ENCODE measurements around the gene ACTMAP. TPM values are rescaled to one million over a fixed set of nuclear protein-coding genes. Genes with fewer than 3 reads are reported as not detected.

The ACTMAP gene
- total RNA-seq, 1 experiment from 2014 or later = 16.8 TPM

DNA sequence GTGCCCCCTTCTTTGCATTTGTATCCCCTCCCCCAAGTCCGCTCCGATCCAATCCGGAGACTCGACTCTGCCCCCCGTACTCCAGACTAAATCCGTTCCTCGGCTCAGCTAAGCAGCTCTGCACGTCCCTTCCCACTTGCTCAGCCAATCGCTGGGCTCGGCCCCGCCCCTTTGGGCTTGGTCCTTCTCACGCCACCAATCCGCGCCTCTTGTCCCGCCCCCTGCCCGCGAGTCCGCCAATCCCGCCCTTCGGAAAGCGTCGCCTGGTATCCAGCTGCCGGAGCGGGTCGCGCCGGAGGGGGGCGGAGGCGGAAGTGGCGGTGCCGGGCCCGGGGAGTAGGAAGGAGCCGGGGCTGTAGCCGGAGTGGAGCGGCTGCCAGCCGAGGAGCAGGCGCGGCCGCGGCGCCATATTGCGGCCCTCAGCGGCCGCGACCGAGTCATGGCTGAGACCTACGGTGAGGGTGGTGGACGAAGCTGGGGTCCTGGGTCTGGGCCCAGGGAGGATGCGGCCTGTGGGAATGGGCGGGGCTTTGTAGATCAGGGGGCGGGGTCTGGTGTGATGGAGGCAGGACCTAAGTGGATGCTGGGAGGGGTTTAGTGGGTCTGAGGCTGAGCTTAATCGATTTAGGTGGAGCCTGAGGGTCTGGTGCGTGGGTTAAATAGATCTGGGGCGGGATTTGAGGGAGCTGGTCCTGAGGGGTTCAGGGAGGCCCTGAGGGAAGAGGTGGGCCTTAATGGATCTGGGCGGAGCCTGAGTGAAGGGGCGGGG lies 27.8 kb upstream of the ACTMAP start, which contains the start of gene RAB4B (continued):
- TF ChIP-seq EGR1 (IDR thresholded peaks at IDR 0.05; ENCODE audit: low read depth) = peak; percentile 57; the same call in 1 of the 2 replicates
- TF ChIP-seq ELF1 (IDR thresholded peaks at IDR 0.05; ENCODE audit: borderline replicate concordance, low read depth) = peak; percentile 95
- no peak for TF ChIP-seq CBX3 (IDR thresholded peaks at IDR 0.05; ENCODE audit: low read depth)
- TF ChIP-seq EZH2 (IDR thresholded peaks at IDR 0.05) = no peak
- TF ChIP-seq FOSL1 (IDR thresholded peaks at IDR 0.05; ENCODE audit: low read depth) = no peak

DNA sequence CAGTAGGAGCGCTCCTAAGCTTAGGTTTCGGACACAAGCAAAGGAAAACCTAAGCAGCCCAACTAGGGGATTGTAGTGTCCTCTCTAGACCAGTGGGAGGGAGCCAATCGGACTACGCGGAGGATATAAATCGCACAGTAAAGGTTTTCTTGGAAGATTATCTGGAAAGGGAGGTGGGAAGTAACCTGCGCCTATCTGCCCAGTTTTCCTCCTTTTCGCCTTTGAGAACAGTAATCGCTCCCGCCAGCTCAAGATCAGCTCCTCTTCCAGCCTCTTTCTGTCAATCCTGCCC lies 27.3 kb upstream of the ACTMAP start:
- no peaks in the 10 kb centered on the region for H3K9me3 ChIP-seq (ENCODE audit: control insufficient read depth in 1 of 2, insufficient read depth in 1 of 2, low read depth in 1 of 2, low read length in 2 of 2)
- ChIA-PET RAD21 (ENCODE audit: low non-redundant PET in 1 of 2, low total read pairs in 2 of 2, uncharacterized antibody in 2 of 2, unreplicated experiment in 2 of 2) (interaction anchor here (0.7 to 1.4 kb wide), 4 partner anchors 11 to 286 kb away, joined by 3 to 6 read pairs (median 4); no protein-coding TSS in a partner anchor), CTCF (interaction anchor here (0.9 to 2.4 kb wide), 8 partner anchors 16 to 143 kb away, joined by 3 to 17 read pairs (median 5); partner anchors contain the start of genes ACTMAP, EGLN2 and SNRPA), POLR2A (interaction anchor here (0.6 to 3.1 kb wide), 11 partner anchors 8 to 450 kb away, joined by 3 to 24 read pairs (median 4); partner anchors contain the start of genes ACTMAP, COQ8B, EGLN2 and ITPKC)
- BruUV-seq (replicated peaks) = TSS peak; percentile 96
- H3K4me1 ChIP-seq (ENCODE audit: control insufficient read depth in 1 of 2, insufficient read depth in 2 of 2, low read length in 2 of 2) = peaks cover 15 to 34% of the 10 kb centered on the region in 2 experiments
- peak overlapping the region; percentile 66 for H3K9ac ChIP-seq (ENCODE audit: low read length)
- DNase-seq (ENCODE audit: low read depth, low spot score) (no peak), ATAC-seq (no peak)
- intact Hi-C loops (cut with micrococcal nuclease) = no loop called here
- peak overlapping the region; percentile 92 for H3K27ac ChIP-seq (ENCODE audit: low read depth, low read length)
- no peaks in the 10 kb centered on the region for H3K27me3 ChIP-seq (ENCODE audit: insufficient read depth, low read length)
- no peaks in the 10 kb centered on the region for H3K9me2 ChIP-seq (ENCODE audit: insufficient read depth)
- no peaks in the 10 kb centered on the region for H4K20me1 ChIP-seq (ENCODE audit: insufficient read depth)
- H3K36me3 ChIP-seq (ENCODE audit: control insufficient read depth in 1 of 2, insufficient read depth in 2 of 2, low read length in 2 of 2) = no peaks in the 10 kb centered on the region
- H3K4me3 ChIP-seq (replicated peaks in 1 of 2; ENCODE audit: low read depth in 1 of 2, low read length in 2 of 2) = peak overlapping the region; percentile 67 to 68
- peak overlapping the region; percentile 81 for H3K4me2 ChIP-seq (ENCODE audit: low read length)
- H2AFZ ChIP-seq (ENCODE audit: low read depth, low read length, poor library complexity, severe bottlenecking) = no peak overlapping the region
- TF ChIP-seq JUND (IDR thresholded peaks at IDR 0.05) (no peak), TCF7L2 (IDR thresholded peaks at IDR 0.05; ENCODE audit: borderline replicate concordance, extremely low read depth, insufficient read depth, insufficient read length) (peak; percentile 1)
- no peaks in the 10 kb centered on the region for H3K79me2 ChIP-seq (ENCODE audit: insufficient read depth, low read length)
